GM18858 (cell line): Measurements from ENCODE around the gene MSANTD2.

Experiments
- ATAC-seq: cut with Tn5 transposase; IDR thresholded peaks from one replicate; pipeline ENCODE4 v1.9.1; 2021; ENCODE audit not compliant: unreplicated experiment

The MSANTD2 gene

GRCh38 chr11:124800226-124800929 is at the start of gene MSANTD2:
Gene MSANTD2 (minus strand): TSS chr11:124800406. CDS start chr11:124800380, 26 bp downstream.
- ATAC-seq, result peak; percentile 76

DNA sequence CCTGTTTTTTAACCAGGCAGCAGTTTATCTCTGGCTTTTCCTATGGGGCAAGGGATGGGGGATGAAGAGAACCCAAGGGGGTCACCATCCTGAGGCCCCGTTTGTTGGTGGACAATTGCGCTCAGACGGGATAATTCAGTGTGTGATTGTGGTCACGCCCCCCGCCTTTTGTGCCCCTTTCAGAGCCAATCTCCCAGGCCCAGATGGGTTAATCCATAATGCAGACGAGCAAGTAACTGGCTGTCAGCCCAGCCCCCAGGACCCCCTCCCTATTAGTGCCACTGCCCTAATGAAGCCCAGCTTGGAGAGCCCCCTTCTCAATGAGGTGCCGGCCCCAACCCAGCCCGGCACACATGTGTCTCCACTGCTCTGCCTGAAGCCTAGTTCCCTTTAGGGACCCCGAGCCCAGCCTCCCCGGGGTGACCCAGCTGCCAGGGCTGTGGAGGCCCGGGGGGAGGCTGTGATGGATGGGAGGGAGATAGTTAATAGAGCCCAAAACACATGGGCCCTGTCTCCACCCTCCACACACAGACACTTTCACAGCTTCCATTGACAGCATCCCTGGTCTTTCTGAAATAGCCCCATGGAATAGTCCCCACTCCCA is 46.0 kb upstream of the MSANTD2 start:
- no peak for ATAC-seq

DNA sequence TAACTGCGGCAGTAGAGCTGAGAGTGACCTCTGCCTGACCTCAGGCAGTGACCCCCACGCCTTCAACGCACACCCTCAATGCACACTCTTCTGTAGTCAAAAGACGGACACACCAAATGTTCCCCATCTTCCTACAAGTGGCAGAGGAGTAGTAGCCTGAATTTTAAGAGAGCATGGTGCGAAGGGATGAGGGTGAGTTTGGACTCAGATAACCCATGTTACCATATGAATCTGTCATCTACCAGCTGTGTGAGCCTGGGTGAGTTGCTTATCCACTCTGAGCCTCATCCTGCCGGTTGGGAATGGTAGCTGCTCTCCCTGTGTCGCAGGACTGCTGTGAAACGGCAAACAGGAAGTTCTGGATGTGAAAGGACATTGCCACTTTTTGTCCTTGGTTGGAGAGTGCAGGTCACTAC is 44.5 kb upstream of the MSANTD2 start:
- ATAC-seq, result no peak

DNA sequence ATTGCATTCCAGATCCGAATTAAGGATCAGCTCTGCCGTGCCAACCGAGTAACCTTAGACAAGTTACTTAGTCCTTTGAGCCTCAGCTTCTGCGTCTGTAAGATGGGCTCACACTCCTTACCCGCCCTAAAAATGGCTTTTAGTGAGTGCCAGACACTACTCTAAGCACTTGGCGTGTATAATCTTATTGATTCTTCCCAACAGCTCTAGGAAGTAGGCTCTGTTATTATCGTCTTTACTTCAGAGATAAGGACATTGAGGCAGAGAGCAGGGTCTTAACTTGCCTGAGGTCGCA is 43.4 kb upstream of the MSANTD2 start:
- ATAC-seq, result no peak

- no peak for ATAC-seq
Measured at GRCh38 chr11:124842305-124842704, 42.1 kb upstream of the MSANTD2 start.

DNA sequence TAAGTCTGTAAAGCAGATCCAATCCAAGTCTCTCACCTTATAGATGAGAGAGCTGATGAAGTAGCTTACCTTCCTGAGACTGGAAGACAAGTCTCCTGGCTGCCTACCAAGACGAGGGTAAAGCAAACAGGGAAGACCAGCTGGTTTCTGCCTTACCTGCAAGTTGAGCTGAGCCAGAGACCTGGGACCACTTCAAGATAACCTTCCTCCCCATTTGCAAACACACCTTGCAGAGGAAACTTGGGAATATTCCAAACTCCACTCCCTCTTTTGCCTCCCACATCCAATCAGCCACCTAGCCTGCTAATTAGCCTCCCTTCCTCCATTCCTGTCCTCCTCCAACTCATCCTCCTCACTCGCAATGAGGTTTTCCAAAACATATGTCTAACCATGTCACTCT is 41.6 kb upstream of the MSANTD2 start:
- ATAC-seq, result no peak

GRCh38 chr11:124841201-124841600 is 41.0 kb upstream of the MSANTD2 start:
- no peak for ATAC-seq

- no peak for ATAC-seq
Measured at GRCh38 chr11:124840666-124841065, 40.5 kb upstream of the MSANTD2 start.

- no peak for ATAC-seq
Measured at GRCh38 chr11:124839972-124840621, 39.9 kb upstream of the MSANTD2 start.

- no peak for ATAC-seq
Measured at GRCh38 chr11:124839128-124839971, 39.1 kb upstream of the MSANTD2 start.

DNA sequence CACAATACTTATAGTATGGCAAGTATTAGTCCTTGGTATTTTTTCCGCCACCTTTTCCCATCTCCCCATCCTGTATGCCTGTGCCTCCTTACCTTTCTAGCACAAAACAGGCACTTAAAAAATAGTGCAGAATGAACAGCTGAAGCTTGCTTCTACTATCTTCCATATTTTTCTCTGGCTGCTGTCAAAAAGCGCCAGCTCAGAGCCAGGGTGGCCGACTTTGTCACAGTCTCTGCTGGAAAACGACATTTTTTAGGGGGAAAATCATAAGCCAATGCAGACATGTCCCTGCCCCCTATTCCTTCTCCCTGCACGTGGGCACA is 38.6 kb upstream of the MSANTD2 start:
- ATAC-seq, result no peak

GRCh38 chr11:124837491-124837856 is 37.3 kb upstream of the MSANTD2 start:
- ATAC-seq, result peak; percentile 21

- no peak for ATAC-seq
Measured at GRCh38 chr11:124835918-124836317, 35.7 kb upstream of the MSANTD2 start.

GRCh38 chr11:124834526-124835180 is 34.4 kb upstream of the MSANTD2 start:
- ATAC-seq, result no peak

GRCh38 chr11:124832571-124832970 is 32.4 kb upstream of the MSANTD2 start:
- ATAC-seq, result no peak

- ATAC-seq, result no peak
Measured at GRCh38 chr11:124831897-124832296, 31.7 kb upstream of the MSANTD2 start.

- no peak for ATAC-seq
Measured at GRCh38 chr11:124830749-124831148, 30.5 kb upstream of the MSANTD2 start.

- no peak for ATAC-seq
Measured at GRCh38 chr11:124829986-124830385, 29.8 kb upstream of the MSANTD2 start.

- no peak for ATAC-seq
Measured at GRCh38 chr11:124825876-124826275, 25.7 kb upstream of the MSANTD2 start.

- no peak for ATAC-seq
Measured at GRCh38 chr11:124823512-124824376, 23.5 kb upstream of the MSANTD2 start.
